ENCODE measurements around the gene FHIP1A.
"Not testable (repeated sequence)": the region's sequence is repeated elsewhere in the genome, so short reads cannot be mapped to it uniquely, and the experiment has no call there.

FHIP1A gene

GRCh38 chr4:151408630-151409469 lies at the start of gene FHIP1A:
TSS of gene FHIP1A (plus strand) at chr4:151409176. CDS start at chr4:151566260, 157,084 bp downstream.
- peak; percentile 76 for DNase-seq

DNA sequence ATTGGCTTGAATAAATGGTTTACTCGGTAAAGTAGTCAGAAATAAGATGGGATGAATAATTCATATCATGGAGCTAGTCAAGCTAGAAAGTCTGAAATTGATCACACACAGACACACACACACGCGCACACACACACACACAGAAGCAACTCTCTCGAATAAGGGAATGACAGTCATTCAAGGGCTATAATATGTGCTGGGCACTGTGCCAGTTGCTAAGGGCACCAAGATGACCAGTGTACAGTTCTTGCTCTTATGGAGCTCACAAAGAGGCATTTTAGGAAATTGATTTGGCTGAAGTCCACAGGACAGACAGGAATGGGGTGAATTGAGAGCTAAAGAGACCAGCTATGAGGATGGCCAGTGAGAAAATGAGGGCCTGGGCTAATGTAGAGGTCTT lies 49.4 kb upstream of the FHIP1A start:
- no peak for DNase-seq

- DNase-seq: no peak
Observed at GRCh38 chr4:151361126-151361525, 47.9 kb upstream of the FHIP1A start.

- no peak for DNase-seq
Observed at GRCh38 chr4:151361966-151362365, 47.0 kb upstream of the FHIP1A start.

GRCh38 chr4:151362404-151363164 lies 46.4 kb upstream of the FHIP1A start:
- peak; percentile 59 for DNase-seq

DNA sequence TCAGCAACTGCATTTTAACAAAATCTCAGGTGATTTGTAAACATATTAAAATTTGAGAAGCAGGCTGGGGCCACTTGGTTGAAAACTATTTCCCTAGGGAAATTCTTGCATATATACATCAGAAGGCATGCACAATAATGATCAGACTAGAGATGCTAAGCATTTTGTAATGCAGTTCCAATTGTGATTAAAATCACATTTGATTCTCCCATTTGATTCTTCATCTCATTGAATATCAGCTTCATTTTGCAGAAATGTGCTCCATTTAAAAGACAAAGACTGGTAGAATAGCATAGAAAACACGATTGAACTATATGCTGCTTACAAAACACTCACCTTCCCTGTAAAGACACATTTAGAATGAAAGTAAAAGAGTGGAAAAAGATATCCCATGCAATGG lies 32.4 kb upstream of the FHIP1A start:
- DNase-seq: no peak

- no peak for DNase-seq
Observed at GRCh38 chr4:151389311-151389710, 19.7 kb upstream of the FHIP1A start.

DNA sequence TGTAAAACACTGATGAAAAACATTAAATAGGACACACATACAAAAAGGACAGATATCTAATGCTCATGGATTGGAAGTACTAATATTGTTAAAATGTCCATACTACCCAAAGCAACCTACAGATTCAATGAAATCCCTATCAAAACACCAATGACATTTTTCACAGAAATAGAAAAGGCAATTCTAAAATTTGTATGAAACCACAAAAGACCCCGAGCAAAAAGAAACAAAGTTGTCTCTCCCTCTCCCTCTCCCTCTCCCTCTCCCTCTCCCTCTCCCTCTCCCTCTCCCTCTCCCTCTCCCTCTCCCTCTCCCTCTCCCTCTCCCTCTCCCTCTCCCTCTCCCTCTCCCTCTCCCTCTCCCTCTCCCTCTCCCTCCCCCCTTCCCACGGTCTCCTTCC lies 19.2 kb upstream of the FHIP1A start:
- not testable (repeated sequence) for DNase-seq

- no peak for DNase-seq
Observed at GRCh38 chr4:151395873-151396272, 13.1 kb upstream of the FHIP1A start.

DNA sequence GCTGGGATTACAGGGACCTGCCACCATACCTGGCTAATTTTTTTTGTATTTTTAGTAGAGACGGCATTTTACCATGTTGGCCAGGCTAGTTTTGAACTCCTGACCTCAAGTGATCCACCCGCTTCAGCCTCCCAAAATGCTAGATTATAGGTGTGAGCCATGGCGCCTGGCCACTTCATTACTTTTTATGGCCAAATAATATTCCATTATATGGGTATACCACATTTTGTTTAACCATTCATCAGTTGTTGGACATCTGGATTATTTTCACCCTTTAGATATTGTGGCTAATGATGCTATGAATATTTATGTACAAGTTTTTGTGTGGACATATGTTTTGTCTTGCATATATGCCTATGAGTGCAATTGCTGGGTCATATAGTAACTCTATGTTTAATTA lies 8.6 kb upstream of the FHIP1A start:
- no peak for DNase-seq

DNA sequence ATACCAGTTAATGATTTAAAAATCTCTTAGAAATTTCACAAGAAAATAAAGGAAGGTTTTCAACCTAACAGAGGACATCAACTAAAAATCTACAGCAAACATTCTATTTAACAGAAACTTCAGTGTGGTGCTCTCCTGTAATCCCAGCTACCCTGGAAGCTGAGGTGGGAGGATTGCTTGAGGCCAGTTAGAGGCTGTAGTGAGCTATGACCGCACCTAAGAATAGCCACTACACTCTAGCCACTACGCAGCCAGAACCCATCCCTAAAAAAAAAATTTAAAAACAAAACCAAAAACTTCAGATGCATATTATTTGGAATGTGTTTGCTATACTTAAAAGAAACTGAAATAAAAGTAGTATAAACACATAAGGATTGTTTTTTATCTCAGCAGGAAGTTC lies 7.2 kb upstream of the FHIP1A start:
- DNase-seq: no peak

- no peak for DNase-seq
Observed at GRCh38 chr4:151402145-151402865, 6.7 kb upstream of the FHIP1A start.

DNA sequence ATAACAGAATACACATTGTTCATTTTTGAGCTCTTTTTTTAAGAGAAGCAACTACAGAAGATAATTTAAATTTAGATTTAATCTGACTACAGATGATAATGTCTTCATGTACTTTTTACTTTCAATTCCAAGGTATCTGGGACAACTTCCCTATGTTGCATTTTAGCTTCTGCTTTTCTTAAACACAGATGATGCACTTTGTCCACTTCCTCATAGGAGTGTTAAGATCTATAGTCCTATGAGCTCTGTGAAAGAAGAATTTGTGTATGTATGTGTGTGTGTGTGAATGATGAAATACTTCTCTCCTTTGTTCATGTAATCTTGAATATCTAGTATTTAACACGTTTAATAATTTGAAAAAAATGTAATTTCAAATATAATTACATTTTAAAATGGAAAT lies 5.3 kb upstream of the FHIP1A start:
- no peak for DNase-seq

GRCh38 chr4:151404802-151405201 lies 4.2 kb upstream of the FHIP1A start:
- not testable (repeated sequence) for DNase-seq

GRCh38 chr4:151407018-151407417 lies 2.0 kb upstream of the FHIP1A start:
- DNase-seq: no peak

- DNase-seq: no peak
Observed at GRCh38 chr4:151407466-151408379, 1.3 kb upstream of the FHIP1A start.

DNA sequence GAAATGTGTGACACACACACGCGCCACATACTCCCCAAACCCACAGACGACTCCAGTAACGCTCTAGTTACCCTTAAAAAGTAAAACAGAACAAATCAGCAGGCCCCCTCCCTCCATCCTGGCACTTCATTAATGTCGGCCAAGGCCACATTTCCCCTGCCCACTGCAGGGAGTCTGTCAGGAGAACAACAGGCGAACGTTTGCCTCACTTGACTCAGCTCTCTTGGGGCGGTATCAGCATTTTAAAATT lies 671 bp upstream of the FHIP1A start:
- DNase-seq: no peak

- DNase-seq: peak; percentile 12
Observed at GRCh38 chr4:151409470-151410313, 716 bp downstream of the FHIP1A start.

GRCh38 chr4:151415978-151416377 lies 7.0 kb downstream of the FHIP1A start:
- DNase-seq: no peak

GRCh38 chr4:151417164-151417571 lies 8.2 kb downstream of the FHIP1A start:
- DNase-seq: no peak

- DNase-seq: no peak
Observed at GRCh38 chr4:151417766-151418376, 8.9 kb downstream of the FHIP1A start.

All from NCI-H1048 (cell line).